Activated effector memory CD4-positive, alpha-beta T cell treated with Interleukin-2 at 50 U/mL for 16 hours (primary cell): Measurements from ENCODE around the gene SLC28A1.
"Not testable (repeated sequence)": the region's sequence is repeated elsewhere in the genome, so short reads cannot be mapped to it uniquely, and the experiment has no call there.

Source experiments
- DNase-seq: peaks from one replicate; pipeline ENCODE4 v3.0.0-alpha.2; 2020

Gene SLC28A1

DNA sequence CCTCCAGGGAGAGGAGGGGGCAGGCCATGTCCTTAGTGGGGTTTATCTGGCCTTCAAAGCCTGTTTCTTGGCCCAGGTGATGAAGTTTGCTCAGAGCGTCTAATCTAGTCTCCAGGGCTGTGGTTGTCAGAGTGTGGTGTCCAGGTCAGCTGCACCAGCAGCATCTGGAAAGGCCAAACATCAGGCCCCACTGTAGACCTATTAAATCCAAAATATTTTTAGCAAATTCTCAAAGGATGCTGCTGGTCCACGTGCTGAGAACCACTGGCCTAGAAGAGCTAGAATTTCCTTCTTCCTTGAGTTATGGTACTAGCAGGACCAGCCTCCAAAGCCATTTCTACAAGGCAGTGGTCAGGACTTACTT lies 28.9 kb downstream of the SLC28A1 start:
- DNase-seq = no peak

DNA sequence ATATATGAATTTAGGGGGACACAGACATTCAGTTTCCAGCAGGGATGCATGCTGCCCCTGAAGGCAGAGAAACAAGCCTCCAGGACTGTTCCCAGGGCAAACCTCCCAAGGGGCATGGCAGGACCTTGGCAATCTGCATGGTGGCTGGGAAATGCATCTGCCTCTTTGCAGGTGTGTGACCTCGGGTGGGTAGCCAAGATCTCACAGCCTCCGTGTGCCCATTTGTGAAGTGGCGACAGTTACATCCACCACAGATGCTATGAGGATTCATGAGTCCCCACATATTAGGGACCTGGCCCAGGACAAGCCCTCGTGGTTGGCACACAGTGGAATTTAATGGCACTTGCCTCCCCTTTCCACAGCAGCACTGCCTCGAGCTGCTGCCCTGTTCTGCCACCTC lies 29.9 kb downstream of the SLC28A1 start:
- DNase-seq = no peak

DNA sequence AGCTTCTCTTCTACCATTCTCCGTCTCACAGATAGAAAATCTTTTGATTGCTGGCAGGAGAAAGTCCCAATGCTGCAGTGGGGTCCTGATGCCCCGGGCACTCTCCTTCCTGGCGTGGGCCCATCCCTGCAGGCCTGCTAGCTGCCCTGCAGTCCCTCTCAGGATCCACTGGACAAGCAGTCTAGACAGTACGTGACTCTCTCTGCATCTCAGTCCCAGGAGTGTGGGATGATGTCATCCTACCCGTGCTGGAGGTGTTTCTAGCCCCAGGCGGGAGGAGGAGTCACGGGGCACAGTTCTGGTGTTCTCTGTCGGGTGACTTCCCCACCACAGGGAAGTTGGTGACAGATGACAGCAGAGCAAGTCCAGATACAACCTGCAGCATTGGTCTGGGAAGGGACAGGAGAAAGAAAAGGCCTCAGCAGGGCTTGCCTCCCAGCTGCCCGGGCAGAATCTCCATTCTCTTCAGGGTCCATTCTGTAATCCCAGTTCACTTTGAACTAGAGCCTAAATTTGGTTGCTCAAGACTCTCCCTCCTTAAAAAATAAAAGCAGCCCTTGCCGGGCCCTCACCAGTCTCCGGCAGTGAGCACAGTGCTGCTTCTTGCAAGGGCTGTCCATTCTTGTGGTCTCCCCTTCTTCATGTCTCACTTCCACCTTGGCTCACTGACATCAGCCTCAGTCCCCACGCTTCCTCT lies 30.6 kb downstream of the SLC28A1 start:
- DNase-seq = no peak

DNA sequence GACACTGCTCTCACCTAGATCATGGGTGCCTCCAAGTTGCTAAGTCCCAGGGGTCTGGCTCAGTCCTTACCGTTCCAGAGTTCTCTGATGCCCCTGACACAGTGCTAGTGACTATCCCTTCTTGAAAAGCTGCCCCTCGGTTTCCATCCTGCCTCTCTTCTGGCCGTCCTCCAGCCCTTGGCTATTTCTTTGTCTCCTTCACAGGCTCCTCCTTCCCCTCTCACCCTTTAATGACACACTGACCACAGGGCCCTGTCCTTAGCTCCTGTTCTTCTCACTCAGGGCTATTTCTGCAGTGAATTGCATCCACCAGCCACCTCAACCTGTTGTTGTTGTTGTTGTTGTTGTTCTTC lies 31.1 kb downstream of the SLC28A1 start:
- DNase-seq = no peak

DNA sequence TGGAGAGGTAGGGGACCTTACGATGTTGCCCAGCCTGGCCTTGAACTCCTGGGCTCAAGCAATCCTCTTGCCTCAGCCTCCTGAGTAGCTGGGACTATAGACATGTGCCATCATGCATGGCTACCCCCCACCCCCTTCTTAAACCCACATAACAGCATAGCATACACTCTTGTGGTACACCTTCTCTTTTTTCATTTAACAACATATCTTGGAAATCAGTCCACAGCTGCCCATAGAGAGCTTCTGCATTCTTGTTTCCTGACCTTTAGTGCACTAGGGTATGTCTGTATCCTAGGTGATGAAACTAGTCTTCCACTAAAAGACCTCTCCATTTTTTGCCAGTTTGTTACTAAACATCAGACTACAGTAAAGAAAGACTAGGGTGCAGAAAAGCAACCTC lies 33.0 kb downstream of the SLC28A1 start:
- DNase-seq = no peak

GRCh38 chr15:84919106-84919667 lies 34.7 kb downstream of the SLC28A1 start:
- DNase-seq = no peak

GRCh38 chr15:84921121-84921520 lies 36.7 kb downstream of the SLC28A1 start:
- DNase-seq = no peak

DNA sequence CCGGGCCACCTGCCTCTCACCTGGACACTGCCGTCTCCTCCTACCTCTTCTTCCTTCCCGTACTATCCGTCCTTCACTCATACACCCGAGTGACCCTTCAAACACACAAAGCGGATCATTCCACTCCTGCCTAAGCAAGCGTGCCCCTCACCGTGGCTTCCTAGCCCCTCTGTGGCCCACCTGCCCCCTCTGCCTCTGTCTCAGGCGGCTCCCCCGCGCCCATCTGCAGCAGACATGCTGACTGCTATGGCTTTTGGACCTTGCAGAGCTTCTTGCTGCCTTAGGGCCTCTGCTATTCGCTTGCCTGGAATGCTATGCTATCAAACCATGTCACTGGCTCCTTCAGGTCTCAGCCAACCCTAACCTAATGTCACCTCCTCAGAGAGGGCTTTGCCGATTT lies 38.1 kb downstream of the SLC28A1 start:
- DNase-seq = no peak

GRCh38 chr15:84924077-84924731 lies 39.7 kb downstream of the SLC28A1 start:
- no peak for DNase-seq

GRCh38 chr15:84924821-84925569 lies 40.5 kb downstream of the SLC28A1 start:
- not testable (repeated sequence) for DNase-seq

DNA sequence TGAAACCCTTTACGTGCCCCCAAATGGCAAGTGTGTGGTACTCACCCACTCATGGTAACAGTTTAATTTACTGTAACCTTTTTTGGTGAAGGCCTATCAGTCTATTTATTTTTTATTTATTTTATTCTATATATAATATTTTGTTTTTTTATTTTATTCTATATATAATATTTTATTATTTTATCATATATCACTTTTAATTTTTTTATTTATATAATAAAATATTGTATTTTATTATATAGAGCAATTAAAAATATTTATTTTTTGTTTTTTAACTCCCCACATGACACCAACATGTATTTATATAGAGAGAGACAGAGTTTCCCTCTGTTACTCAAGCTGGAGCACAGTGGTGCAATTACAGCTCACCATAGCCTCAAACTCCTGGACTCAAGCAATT lies 41.4 kb downstream of the SLC28A1 start:
- no peak for DNase-seq

DNA sequence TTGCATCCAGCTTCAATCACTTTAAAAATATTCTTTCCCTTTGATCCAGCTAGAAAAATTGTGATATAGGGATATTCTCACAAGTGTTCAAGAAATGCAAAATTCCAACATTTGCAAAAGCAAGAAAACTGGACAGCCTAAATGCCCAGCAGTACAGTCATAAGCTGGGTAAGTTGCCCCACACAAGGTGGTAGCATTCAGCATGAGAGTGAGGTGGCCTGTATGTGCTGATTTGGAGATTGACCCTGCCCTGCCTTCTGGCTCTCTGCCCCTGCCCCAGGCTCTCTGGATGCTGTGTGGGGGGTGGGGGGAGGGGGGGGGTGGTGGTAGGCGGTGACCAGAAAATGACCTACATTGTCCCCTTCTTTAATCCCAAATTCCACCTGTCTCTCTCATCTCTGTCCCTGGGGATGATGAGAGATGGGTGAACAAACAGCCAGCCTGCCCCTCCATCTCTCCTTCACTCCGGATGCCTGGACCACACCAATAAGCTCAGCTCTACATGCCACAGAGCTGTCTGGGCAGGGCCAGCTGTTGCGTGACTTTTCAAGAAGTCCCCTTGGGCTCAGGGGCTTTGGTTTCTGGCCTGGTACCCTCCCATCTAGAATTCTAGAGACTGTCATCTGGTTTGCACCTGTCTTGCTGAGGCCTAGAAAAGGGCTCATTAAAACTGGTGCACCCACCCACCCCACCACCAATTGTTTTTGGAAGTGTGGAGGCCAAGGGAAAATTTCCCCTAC lies 42.2 kb downstream of the SLC28A1 start:
- no peak for DNase-seq

DNA sequence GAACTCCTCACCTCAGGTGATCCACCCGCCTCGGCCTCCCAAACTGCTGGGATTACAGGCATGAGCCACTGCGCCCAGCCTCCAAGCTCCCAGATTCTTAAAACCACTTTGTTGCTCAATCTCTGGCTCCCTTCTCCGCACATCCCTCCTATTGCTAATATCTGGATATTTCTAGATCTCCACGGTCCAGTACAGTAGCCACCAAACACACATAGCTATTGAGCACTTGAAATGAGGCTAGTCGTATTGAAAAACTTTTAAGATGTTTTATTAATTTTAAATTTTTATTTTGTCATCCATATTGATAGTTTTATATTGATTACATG lies 44.3 kb downstream of the SLC28A1 start:
- no peak for DNase-seq

- DNase-seq = no peak
Observed at GRCh38 chr15:84929795-84930603, 45.5 kb downstream of the SLC28A1 start.

DNA sequence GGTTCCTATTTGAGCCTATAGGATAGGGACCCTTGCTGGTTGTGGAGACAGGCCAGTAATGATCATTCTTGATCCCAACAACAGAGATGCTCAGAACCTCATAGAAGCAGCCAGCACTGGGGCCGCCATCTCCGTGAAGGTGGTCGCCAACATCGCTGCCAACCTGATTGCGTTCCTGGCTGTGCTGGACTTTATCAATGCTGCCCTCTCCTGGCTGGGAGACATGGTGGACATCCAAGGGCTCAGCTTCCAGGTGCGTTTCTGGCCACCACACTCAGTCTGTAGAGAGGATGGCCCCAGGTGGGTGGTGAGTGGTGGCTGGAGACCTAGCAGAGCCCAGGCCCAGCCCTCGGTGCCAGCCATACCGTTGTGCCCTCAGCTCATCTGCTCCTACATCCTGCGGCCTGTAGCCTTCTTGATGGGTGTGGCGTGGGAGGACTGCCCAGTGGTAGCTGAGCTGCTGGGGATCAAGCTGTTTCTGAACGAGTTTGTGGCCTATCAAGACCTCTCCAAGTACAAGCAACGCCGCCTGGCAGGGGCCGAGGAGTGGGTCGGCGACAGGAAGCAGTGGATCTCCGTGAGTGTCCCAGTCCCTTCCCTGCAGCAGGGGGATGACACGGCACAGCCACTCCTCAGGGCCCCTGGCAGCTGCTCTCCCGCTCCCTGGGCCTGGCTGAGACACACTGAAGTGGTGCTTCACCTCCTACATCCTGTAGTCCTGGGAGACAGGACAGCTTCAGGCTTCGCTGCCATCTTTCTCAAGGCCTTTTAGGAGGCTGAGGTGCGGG lies 50.7 kb downstream of the SLC28A1 start:
- no peak for DNase-seq

DNA sequence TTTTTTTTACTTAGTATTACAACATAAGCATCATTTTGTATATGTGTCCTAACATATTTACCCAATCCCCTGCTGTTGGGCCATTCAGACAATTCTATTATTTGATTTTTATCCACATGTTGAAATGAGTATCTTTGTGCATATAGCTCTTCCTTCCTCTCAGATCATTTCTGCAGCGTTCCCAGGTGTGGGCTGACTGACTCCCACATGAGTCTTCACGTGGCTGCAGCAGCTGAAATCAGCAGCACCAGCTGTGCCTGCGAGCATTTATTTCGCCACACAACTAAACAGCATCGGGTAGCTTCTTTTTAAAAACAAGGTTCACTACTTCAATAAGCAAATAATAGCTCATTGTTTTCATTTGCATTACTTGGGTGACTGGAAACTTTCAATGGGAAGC lies 52.7 kb downstream of the SLC28A1 start:
- DNase-seq = no peak

- DNase-seq = no peak
Observed at GRCh38 chr15:84938726-84939125, 54.3 kb downstream of the SLC28A1 start.

DNA sequence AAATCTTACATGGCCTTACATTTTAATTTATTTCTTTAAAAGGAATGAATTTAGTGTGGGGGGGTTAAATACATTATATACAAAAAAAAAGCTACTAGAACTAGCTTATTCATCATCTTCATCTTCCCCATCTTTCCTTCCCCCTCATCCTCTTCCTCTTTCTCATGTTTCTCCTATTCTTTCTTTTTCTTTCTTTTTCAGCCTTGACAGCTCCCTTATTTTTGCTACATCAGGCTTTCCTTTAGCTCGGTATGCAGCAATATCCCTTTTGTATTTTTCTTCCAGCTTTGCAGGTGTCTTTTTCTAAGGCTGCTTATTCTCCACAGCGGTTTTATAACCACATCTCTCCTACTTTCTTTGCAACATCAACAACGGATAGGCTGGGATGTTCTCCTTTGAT lies 55.9 kb downstream of the SLC28A1 start:
- DNase-seq = no peak

GRCh38 chr15:84942456-84942855 lies 58.0 kb downstream of the SLC28A1 start:
- no peak for DNase-seq

- no peak for DNase-seq
Observed at GRCh38 chr15:84944311-84944710, 59.8 kb downstream of the SLC28A1 start.

DNA sequence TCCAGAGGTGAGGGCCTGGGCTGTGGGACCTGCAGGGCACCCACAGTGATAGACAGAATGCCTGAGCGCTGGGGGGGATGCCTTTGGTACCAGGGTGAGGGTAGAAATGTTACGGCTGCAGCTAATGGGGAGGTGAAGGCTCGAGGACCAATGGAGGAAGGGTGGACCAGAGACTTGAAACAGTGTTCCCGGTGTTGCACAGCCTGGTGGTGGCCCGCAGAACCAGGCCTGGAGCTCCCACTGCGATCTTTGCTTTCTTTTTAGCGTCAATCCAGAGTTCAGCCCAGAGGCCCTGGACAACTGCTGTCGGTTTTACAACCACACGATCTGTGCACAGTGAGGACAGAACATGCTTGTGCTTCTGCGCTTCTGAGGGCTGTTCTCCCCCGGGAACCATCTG lies 60.4 kb downstream of the SLC28A1 start:
- no peak for DNase-seq
